HepG2 (cell line): ENCODE data around the gene GTF2F2. TPM values are rescaled to one million over a fixed set of nuclear protein-coding genes. Genes with fewer than 3 reads are reported as not detected.

Source experiments
- AHDC1 ChIP-seq: sonication (generic); formaldehyde crosslinking; IDR thresholded peaks from 2 replicates; pipeline ENCODE4 v1.5.1; 2020; ENCODE audit warnings: mild to moderate bottlenecking, missing genetic modification reagents, borderline replicate concordance
- BRCA1 ChIP-seq: sonication (generic); formaldehyde crosslinking; IDR thresholded peaks from 2 replicates; pipeline ENCODE4 v1.4.0; 2020; ENCODE audit warnings: missing genetic modification reagents
- DR1 ChIP-seq: sonication (generic); formaldehyde crosslinking; IDR thresholded peaks from 2 replicates; pipeline ENCODE4 v1.8.0; 2021; ENCODE audit warnings: mild to moderate bottlenecking, missing genetic modification reagents, inconsistent platforms
- E2F1 ChIP-seq: sonication (generic); formaldehyde crosslinking; IDR thresholded peaks from 2 replicates; pipeline ENCODE4 v1.5.0; 2020; ENCODE audit warnings: missing genetic modification reagents
- HNF4A ChIP-seq: sonication (generic); formaldehyde crosslinking; IDR thresholded peaks from 2 replicates; pipeline ENCODE4 v1.4.0; 2020; ENCODE audit warnings: missing genetic modification reagents
- HNRNPLL ChIP-seq: fragments of 200-400 bp; formaldehyde crosslinking; IDR thresholded peaks from 2 replicates; pipeline ENCODE4 v1.6.1; 2017; ENCODE audit warnings: mild to moderate bottlenecking, low read depth, low read length; ENCODE audit not compliant: poor library complexity, severe bottlenecking
- KDM2A ChIP-seq: sonication (generic); formaldehyde crosslinking; IDR thresholded peaks from 2 replicates; pipeline ENCODE4 v1.4.0; 2020; ENCODE audit warnings: low read depth, missing genetic modification reagents, borderline replicate concordance
- PCBP2 ChIP-seq: fragments of 200-400 bp; formaldehyde crosslinking; optimal IDR thresholded peaks from 2 replicates; pipeline ENCODE3; 2018; ENCODE audit warnings: low read length, low read depth; ENCODE audit not compliant: poor library complexity, severe bottlenecking
- SMAD1 ChIP-seq: sonication (generic); formaldehyde crosslinking; IDR thresholded peaks from 2 replicates; pipeline ENCODE4 v1.4.0; 2020; ENCODE audit warnings: missing genetic modification reagents, low read depth, mild to moderate bottlenecking, borderline replicate concordance
- ZBTB20 ChIP-seq: sonication (generic); formaldehyde crosslinking; IDR thresholded peaks from 2 replicates; pipeline ENCODE4 v1.8.1; 2023; ENCODE audit warnings: missing genetic modification reagents, low read depth, mild to moderate bottlenecking, borderline replicate concordance
- ZNF263 ChIP-seq: sonication (generic); formaldehyde crosslinking; IDR thresholded peaks from 2 replicates; pipeline ENCODE4 v1.4.0; 2020; ENCODE audit warnings: missing genetic modification reagents
- ZNF335 ChIP-seq: sonication (generic); formaldehyde crosslinking; IDR thresholded peaks from 2 replicates; pipeline ENCODE4 v1.4.0; 2020; ENCODE audit warnings: missing genetic modification reagents
- ZSCAN22 ChIP-seq: sonication (generic); formaldehyde crosslinking; IDR thresholded peaks from 2 replicates; pipeline ENCODE4 v1.4.0; 2020; ENCODE audit warnings: mild to moderate bottlenecking, missing genetic modification reagents
- polyA plus RNA-seq, 8 experiments: library from polyadenylated mRNA; depleted of rRNA in 3 of 8; stranded (reverse) in 7 of 8; unstranded in 1 of 8; fragments of >200 nt; fragmentation: Illumina TruSeq in 4 of 8; extraction: Trizol in 4 of 8; gene quantifications; 2 replicates each; pipeline versions ENCODE4 v1.2.1 to v1.2.3, GENCODE V29; 2011 to 2016; ENCODE audit warnings: low read depth in 4 of 8, missing spikeins in 1 of 8, mixed read lengths in 1 of 8; ENCODE audit not compliant: insufficient read depth in 1 of 8
- total RNA-seq, 5 experiments: library from RNA; depleted of rRNA; stranded (reverse); fragments of >200 nt; fragmentation: Illumina TruSeq; extraction: Trizol; gene quantifications; 2 replicates each; pipeline ENCODE4 v1.2.3, GENCODE V29; 2016; ENCODE audit warnings: low read depth in 1 of 5
- TF ChIP-seq, protein P1 (sequence below): sonication (generic); formaldehyde crosslinking; conservative IDR thresholded peaks from 2 replicates; pipeline ENCODE4 v1.4.0; 2020; ENCODE audit warnings: missing genetic modification reagents
- TF ChIP-seq, protein P2 (sequence below): sonication (generic); formaldehyde crosslinking; IDR thresholded peaks from 2 replicates; pipeline ENCODE4 v1.5.0; 2020; ENCODE audit warnings: mild to moderate bottlenecking, missing genetic modification reagents
- TF ChIP-seq, protein P3 (sequence below): sonication (generic); formaldehyde crosslinking; IDR thresholded peaks from 2 replicates; pipeline ENCODE4 v1.5.0; 2020; ENCODE audit warnings: missing genetic modification reagents

GTF2F2 gene
- total and polyA plus RNA-seq, 2 of the 13 experiments (the other 11 are each of a cell fraction or from before 2014, with no cell fraction given) = 10.6 to 32.8 TPM

DNA sequence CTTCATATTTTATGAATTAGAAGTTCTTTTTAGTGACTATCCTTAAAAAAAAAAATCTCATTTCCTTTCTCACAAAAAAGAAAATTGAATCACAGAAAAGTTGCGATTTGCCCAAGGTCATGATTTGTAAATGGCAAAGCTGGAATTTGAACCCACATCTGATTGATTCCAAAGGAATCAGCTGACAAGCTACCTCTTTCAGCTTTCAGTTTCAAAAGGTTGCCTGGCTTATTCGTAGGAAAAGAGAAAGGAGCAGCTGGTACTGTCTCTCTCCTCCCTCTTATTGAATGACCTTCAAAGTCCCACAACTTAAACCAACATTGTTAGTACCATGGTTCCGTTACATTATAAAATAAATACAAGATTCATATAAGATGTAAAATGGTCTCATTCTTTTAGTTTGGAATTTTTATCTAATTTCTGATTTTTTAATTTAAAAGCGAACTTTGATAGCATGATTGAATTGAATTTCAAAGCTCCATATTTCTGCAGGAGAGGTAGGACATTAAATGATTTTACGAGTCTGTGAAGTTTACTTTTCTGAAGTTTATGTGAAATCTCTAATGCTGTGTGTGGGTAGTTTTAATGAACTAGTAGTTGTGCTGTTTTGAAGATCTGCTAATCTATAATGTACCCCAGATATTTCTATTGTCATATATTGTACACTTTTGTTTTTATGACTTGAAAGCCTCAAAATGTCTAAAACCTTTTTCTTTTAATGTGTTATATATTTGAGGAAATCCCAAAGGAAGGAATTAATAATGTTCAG is 99.0 kb downstream of the GTF2F2 start (continued):
- TF ChIP-seq AHDC1 (CRISPR knock-in tag) (peak; percentile 26; the same call in 1 of the 2 replicates), BRCA1 (CRISPR knock-in tag) (no peak), KDM2A (CRISPR knock-in tag) (no peak), SMAD1 (no peak), ZNF335 (CRISPR knock-in tag) (no peak), HNRNPLL (no peak), ZBTB20 (CRISPR knock-in tag) (no peak), DR1 (CRISPR knock-in tag) (no peak), ZSCAN22 (CRISPR knock-in tag) (no peak), PCBP2 (no peak), E2F1 (CRISPR knock-in tag) (no peak), HNF4A (CRISPR knock-in tag) (peak; percentile 74), ZNF263 (CRISPR knock-in tag) (no peak)
- TF ChIP-seq, protein P1, sequence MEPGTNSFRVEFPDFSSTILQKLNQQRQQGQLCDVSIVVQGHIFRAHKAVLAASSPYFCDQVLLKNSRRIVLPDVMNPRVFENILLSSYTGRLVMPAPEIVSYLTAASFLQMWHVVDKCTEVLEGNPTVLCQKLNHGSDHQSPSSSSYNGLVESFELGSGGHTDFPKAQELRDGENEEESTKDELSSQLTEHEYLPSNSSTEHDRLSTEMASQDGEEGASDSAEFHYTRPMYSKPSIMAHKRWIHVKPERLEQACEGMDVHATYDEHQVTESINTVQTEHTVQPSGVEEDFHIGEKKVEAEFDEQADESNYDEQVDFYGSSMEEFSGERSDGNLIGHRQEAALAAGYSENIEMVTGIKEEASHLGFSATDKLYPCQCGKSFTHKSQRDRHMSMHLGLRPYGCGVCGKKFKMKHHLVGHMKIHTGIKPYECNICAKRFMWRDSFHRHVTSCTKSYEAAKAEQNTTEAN (CRISPR knock-in tag) = no peak
- TF ChIP-seq, protein P2, sequence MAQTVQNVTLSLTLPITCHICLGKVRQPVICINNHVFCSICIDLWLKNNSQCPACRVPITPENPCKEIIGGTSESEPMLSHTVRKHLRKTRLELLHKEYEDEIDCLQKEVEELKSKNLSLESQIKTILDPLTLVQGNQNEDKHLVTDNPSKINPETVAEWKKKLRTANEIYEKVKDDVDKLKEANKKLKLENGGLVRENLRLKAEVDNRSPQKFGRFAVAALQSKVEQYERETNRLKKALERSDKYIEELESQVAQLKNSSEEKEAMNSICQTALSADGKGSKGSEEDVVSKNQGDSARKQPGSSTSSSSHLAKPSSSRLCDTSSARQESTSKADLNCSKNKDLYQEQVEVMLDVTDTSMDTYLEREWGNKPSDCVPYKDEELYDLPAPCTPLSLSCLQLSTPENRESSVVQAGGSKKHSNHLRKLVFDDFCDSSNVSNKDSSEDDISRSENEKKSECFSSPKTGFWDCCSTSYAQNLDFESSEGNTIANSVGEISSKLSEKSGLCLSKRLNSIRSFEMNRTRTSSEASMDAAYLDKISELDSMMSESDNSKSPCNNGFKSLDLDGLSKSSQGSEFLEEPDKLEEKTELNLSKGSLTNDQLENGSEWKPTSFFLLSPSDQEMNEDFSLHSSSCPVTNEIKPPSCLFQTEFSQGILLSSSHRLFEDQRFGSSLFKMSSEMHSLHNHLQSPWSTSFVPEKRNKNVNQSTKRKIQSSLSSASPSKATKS (CRISPR knock-in tag) = no peak
- TF ChIP-seq, protein P3, sequence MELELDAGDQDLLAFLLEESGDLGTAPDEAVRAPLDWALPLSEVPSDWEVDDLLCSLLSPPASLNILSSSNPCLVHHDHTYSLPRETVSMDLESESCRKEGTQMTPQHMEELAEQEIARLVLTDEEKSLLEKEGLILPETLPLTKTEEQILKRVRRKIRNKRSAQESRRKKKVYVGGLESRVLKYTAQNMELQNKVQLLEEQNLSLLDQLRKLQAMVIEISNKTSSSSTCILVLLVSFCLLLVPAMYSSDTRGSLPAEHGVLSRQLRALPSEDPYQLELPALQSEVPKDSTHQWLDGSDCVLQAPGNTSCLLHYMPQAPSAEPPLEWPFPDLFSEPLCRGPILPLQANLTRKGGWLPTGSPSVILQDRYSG (CRISPR knock-in tag) = no peak
